Muscle layer of duodenum (tissue), 2 donors: Measurements from ENCODE around the gene SNRNP200.
A peak's percentile ranks its signal among the peaks of the same experiment; 100 is the strongest.

Experiments used
- H3K27ac ChIP-seq: one replicate; pipeline ENCODE4 v1.7.0; 2013; ENCODE audit warnings: mild to moderate bottlenecking, low read length
- H3K27me3 ChIP-seq: one replicate; pipeline ENCODE4 v1.7.0; 2013; ENCODE audit warnings: low read depth, mild to moderate bottlenecking, control low read depth, low read length
- H3K36me3 ChIP-seq, 2 donors: one replicate each; pipeline ENCODE4 v1.7.0; 2013; ENCODE audit warnings: low read length in 2 of 2, control low read depth in 1 of 2, mild to moderate bottlenecking in 1 of 2; ENCODE audit not compliant: insufficient read depth in 2 of 2, control insufficient read depth in 1 of 2
- H3K4me1 ChIP-seq, 2 donors: one replicate each; pipeline ENCODE4 v1.7.0; 2013; ENCODE audit warnings: low read length in 2 of 2, mild to moderate bottlenecking in 2 of 2, control low read depth in 1 of 2, moderate library complexity in 1 of 2; ENCODE audit not compliant: insufficient read depth in 2 of 2, control insufficient read depth in 1 of 2
- H3K4me3 ChIP-seq, 2 donors: one replicate each; pipeline ENCODE4 v1.7.0; 2013; ENCODE audit warnings: low read length in 2 of 2, low read depth in 1 of 2, mild to moderate bottlenecking in 1 of 2
- H3K9me3 ChIP-seq, 2 donors: one replicate each; pipeline ENCODE4 v1.7.0; 2013; ENCODE audit warnings: low read length in 2 of 2, control low read depth in 1 of 2, mild to moderate bottlenecking in 1 of 2; ENCODE audit not compliant: control insufficient read depth in 1 of 2
- donor health status: healthy.

Gene SNRNP200

DNA sequence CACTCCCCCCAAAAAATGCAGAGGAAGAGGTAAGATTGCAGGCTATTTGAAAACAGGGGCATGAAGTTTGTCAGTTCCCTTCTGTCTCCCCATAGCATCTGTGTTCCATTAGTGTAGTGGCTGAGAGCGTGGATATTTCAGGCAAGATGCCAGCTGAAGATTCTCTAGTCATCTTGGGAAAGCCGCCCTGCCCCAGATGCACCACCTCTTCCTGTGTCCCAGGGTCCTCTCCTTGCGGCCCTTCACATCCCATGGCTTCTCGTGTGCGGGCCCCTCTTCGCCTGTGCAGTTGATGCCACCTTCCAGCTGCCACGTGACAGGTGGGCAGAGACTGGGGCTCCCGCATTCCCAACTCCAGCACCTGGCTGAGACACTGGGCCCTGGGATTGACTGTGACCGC is 55.7 kb downstream of the SNRNP200 start:
- Histone ChIP-seq H3K36me3 (peaks cover 29 to 35% of the 10 kb centered on the region in 2 donors), H3K27me3 (no peaks in the 10 kb centered on the region), H3K4me1 (peaks cover 0 to 11% of the 10 kb centered on the region in 2 donors), H3K4me3 (no peak overlapping the region), H3K27ac (no peak overlapping the region), H3K9me3 (no peaks in the 10 kb centered on the region)

DNA sequence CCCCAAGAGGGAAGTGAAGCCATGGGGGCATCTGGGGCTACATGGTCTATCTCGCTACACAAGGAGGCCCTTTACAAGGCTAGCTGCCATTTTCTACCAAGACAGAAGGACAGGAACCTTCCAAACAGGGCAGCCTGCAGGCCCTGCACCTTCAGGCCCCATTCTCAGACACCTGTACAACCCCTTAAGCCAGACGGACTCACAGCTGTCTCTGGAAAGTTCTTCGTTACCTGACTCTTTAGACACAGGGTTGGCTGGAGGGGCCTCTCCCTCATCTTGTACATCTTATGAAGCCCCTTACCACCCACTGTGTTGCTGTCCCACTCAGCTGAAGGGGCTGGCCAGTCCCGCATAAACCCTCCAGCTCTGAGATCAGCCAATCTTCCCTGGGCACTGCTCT is 56.7 kb downstream of the SNRNP200 start:
- Histone ChIP-seq H3K36me3 (peaks cover 19 to 25% of the 10 kb centered on the region in 2 donors), H3K27me3 (no peaks in the 10 kb centered on the region), H3K4me1 (peaks cover 0 to 11% of the 10 kb centered on the region in 2 donors), H3K4me3 (no peak overlapping the region), H3K27ac (no peak overlapping the region), H3K9me3 (no peaks in the 10 kb centered on the region)

DNA sequence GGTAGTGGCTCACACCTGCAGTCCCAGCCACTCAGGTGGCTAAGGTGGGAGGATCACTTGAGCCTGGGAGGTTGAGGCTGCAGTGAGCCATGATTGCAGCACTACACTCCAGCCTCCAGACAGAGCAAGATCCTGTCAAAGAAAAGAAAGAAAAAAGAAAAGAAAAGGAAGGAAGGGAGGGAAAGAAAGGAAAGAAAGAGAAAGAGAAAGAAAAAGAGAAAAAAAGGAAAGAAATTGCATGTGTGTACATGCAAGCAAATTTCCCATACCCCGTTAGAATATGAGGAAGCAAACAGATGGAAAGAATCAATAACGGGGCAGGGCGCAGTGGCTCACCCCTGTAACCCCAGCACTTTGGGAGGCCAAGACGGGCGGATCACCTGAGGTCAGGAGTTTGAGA is 57.5 kb downstream of the SNRNP200 start:
- peaks cover 0 to 11% of the 10 kb centered on the region in 2 donors for H3K4me1 ChIP-seq
- H3K27ac ChIP-seq, result no peak overlapping the region
- no peaks in the 10 kb centered on the region for H3K27me3 ChIP-seq
- peaks cover 12 to 17% of the 10 kb centered on the region in 2 donors for H3K36me3 ChIP-seq
- H3K9me3 ChIP-seq, result no peaks in the 10 kb centered on the region
- no peak overlapping the region for H3K4me3 ChIP-seq

DNA sequence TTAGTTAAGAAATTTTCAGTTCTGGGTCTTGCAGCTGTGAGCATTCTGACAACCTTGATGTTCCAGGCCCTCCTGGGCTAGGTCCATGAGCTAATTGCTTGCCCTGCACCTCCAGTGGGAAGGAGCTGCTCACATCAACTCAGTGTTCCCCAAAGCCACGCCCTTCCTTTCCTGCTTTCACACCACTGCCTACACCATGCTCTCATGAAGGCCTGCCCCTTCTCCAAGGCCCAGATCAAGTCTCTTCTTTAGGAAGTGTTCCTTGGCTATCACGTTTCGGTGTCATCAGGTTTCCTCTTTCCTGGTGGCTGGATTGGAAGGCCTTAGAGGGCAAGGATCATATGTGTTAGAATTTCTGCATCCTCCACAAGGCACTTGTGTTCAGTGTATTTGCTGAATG is 58.3 kb downstream of the SNRNP200 start:
- Histone ChIP-seq H3K27me3 (no peaks in the 10 kb centered on the region), H3K36me3 (peaks cover 3 to 8% of the 10 kb centered on the region in 2 donors), H3K9me3 (no peaks in the 10 kb centered on the region), H3K27ac (no peak overlapping the region), H3K4me3 (no peak overlapping the region), H3K4me1 (peaks cover 0 to 9% of the 10 kb centered on the region in 2 donors)

DNA sequence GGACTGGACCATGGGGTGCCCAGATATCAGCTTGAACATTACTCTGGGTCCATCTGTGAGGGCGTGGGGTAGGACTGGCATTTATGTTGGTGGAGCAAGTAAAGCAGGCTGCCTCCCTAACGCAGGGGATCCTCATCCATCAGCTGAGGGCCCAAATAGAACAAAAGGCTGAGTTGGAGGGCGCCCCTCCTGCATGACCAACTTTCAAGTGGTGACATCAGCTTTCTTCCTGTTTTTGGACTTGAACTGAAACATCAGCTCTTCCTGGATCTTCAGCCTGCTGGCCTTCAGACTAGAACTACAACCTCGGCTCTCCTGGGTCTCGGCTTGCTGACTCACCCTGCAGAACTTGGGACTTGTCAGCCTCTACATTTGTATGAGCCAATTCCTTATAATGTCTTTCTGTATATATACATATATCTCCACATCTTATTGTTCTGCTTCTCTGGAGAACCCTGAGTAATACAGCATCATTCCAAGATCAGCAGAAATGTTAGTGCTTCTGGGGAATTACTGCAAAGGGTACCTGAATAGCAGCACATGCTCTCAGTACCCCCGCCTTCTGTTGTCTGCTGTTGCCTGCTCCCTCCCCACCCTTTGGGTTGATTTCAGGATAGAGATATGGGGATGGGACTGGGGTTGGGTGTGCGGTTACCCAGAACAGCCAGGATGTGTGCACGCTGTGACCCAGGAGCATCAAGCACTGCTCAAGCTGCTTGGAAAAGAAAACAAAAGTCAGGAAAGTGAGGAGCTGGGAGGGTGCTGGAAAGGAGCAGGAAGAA is 59.5 kb downstream of the SNRNP200 start:
- H3K4me1 ChIP-seq, result peaks cover 3 to 6% of the 10 kb centered on the region in 2 donors
- no peak overlapping the region for H3K4me3 ChIP-seq
- no peak overlapping the region for H3K27ac ChIP-seq
- H3K27me3 ChIP-seq, result no peaks in the 10 kb centered on the region
- no peaks in the 10 kb centered on the region for H3K9me3 ChIP-seq
- peaks cover 0 to 3% of the 10 kb centered on the region in 2 donors for H3K36me3 ChIP-seq

DNA sequence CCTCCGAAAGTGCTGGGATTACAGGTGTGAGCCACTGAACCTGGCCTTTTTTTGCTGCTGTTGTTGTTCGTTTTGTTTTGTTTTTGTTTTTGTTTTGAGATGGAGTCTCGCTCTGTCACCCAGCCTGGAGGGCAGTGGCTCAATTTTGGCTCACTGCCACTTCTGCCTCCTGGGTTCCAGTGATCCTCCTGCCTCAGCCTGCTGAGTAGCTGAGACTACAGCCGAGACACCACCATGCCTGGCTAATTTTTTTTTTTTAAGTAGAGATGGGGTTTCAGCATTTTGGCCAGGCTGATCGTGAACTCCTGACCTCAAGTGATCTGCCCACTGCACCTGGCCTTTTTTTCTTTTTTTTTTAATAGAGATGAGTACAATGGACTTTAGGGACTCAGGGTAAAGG is 61.5 kb downstream of the SNRNP200 start:
- Histone ChIP-seq H3K9me3 (no peaks in the 10 kb centered on the region), H3K4me1 (peaks cover 0 to 4% of the 10 kb centered on the region in 2 donors), H3K27me3 (no peaks in the 10 kb centered on the region), H3K27ac (no peak overlapping the region), H3K36me3 (peaks cover 6 to 10% of the 10 kb centered on the region in 2 donors), H3K4me3 (no peak overlapping the region)

DNA sequence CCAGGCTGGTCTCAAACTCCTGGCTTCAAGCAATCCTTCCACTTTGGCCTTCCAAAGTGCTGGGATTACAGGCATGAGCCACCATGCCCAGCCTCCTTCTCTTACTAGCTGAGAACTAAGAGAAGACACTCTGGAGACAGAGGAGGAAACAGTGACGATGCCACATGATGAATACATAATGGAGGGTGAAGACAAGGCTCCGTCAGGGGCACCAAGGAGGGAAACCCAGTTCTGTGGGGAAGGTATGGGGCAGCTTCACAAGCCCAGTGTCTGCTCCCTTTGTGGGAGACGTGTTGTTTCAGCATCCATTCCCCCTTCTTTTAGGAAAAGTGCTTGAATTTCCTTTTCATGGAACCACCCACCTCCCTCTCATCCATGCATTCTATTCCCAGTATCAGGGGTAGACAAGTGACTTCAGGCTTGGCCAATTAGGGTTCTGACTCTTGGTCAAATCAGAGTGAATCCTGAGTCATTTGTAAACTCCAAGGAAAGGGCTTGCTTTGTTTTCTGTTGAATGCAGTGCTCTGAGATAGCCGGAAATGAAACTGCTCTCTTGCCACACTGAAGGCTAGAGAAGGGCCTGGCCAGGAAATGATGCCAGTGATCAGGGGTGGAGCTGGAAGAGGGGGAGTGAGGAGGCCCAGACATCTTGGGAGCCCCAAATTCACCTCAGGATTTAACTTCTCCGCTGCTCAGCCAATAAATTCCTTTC is 63.3 kb downstream of the SNRNP200 start:
- no peaks in the 10 kb centered on the region for H3K9me3 ChIP-seq
- H3K36me3 ChIP-seq, result peaks cover 6 to 10% of the 10 kb centered on the region in 2 donors
- H3K27me3 ChIP-seq, result no peaks in the 10 kb centered on the region
- peak overlapping the region; percentile 37 for H3K27ac ChIP-seq
- H3K4me3 ChIP-seq, result no peak overlapping the region
- H3K4me1 ChIP-seq, result peaks cover 0 to 4% of the 10 kb centered on the region in 2 donors

DNA sequence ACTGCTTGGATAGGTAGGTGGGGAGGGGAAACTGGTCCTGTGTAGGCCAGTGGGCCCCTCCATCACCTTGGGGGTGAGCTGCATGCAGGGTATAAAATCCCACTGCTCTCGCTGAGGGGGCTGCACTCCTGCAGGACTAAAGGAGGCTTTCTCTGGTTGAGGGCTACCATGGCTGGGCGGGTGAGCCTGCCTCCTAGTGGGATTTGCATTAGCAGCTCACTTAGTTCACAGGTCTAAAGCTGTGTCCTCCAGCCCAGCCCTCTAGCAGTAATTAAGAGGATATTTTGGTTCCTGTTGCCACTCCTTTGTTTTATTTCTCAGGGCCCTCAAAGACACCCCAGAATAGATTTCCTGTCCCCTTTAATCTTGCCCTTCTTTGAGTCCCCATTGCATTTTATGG is 64.1 kb downstream of the SNRNP200 start:
- peaks cover 0 to 4% of the 10 kb centered on the region in 2 donors for H3K4me1 ChIP-seq
- H3K4me3 ChIP-seq, result no peak overlapping the region
- no peaks in the 10 kb centered on the region for H3K27me3 ChIP-seq
- no peaks in the 10 kb centered on the region for H3K9me3 ChIP-seq
- peaks cover 6 to 10% of the 10 kb centered on the region in 2 donors for H3K36me3 ChIP-seq
- H3K27ac ChIP-seq, result peak overlapping the region; percentile 37

DNA sequence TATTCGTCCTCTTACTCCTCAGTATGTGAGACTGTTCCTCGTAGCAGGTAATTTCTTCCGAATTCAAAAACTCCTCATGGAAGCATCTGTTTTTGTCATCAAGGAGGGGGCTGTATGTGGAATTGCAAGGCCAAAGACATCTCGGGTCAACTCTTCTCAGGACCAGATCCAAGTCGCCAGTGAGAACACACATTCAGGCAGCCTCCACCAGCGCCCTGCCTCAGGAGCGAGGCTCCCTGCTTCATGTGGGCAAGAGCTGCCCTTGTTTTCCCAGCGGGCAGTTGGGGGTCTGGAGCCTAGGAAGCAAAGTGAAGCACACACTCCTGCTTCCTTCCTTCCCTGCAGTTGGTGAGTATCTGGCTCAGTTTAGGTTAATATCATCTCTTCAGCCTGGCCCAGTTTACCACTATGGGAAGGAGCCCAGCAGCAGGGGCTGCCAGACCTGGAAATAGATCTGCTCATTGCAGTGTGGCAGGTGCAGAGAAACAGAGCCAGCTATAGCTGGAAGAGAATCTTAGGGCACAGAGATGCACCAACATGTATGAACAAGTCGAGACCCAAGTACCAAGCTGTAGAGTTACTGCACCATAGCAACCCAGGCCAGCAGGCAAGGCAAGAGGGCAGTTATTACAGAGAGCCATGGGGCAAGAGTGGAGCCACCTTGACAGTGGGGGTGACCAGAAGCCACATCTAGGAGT is 64.9 kb downstream of the SNRNP200 start:
- Histone ChIP-seq H3K4me1 (peaks cover 0 to 4% of the 10 kb centered on the region in 2 donors), H3K9me3 (no peaks in the 10 kb centered on the region), H3K27me3 (no peaks in the 10 kb centered on the region), H3K36me3 (peaks cover 6 to 10% of the 10 kb centered on the region in 2 donors), H3K4me3 (no peak overlapping the region), H3K27ac (no peak overlapping the region)

DNA sequence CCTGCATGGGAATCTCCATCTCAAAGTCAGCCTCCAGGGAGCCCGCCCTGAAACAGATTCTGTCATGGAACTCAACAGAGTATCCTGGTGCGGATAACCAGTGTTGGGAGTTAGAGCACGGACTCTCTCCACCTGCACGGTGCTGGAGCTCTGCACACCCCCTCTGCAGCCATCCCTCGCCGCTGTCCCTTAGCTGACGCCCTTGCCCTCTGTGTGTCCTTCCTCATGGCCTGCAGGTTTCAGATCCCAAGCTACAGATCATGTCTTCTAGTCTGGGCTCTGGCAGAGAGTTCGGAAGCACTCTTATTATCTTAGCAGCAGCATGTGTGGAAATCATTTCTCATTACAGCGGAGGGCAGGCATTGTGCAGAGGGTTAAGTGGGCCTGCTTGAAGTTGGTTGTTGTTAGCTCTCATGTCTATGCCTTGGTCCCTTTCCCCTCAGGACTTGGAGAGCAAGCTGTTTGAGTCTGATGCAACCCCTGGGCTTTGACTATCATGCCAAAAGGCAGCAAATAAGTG is 65.5 kb downstream of the SNRNP200 start:
- Histone ChIP-seq H3K36me3 (peaks cover 6 to 10% of the 10 kb centered on the region in 2 donors), H3K27me3 (no peaks in the 10 kb centered on the region), H3K9me3 (no peaks in the 10 kb centered on the region), H3K27ac (no peak overlapping the region), H3K4me3 (no peak overlapping the region), H3K4me1 (peaks cover 0 to 4% of the 10 kb centered on the region in 2 donors)

DNA sequence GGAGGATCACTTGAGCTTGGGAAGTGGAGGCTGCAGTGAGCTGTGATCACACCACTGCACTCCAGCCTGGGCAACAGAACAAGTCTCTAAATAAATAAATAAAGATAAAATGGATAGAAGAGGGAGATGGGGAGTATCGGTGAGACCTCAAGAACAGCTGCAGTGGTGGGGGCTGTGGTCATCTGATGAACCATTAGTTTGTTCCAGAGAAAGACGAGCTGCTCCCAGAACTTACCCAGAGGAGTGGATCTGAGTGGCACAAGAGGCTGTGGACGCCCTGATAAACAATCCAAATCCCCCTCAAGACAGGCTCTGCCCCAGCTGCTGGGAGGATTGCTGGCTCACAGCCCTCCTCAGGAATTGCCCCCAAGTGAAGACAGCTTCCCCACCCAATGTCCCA is 66.3 kb downstream of the SNRNP200 start:
- no peaks in the 10 kb centered on the region for H3K9me3 ChIP-seq
- H3K4me1 ChIP-seq, result peaks cover 0 to 4% of the 10 kb centered on the region in 2 donors
- no peaks in the 10 kb centered on the region for H3K27me3 ChIP-seq
- H3K4me3 ChIP-seq, result no peak overlapping the region
- H3K27ac ChIP-seq, result no peak overlapping the region
- peaks cover 6 to 10% of the 10 kb centered on the region in 2 donors for H3K36me3 ChIP-seq
